ACC112 (cell line): ENCODE measurements around the gene GALNT11.

Experiments
- H2AFZ ChIP-seq: fragments of 200-600 bp; sonication (generic); one replicate; pipeline ENCODE4 v1.6.0; 2017; ENCODE audit warnings: antibody characterized with exemption, low read length; ENCODE audit not compliant: unreplicated experiment
- H3K27ac ChIP-seq: fragments of 200-600 bp; sonication (generic); 2 replicates; pipeline ENCODE4 v1.5.1; 2014; ENCODE audit warnings: low read depth, mild to moderate bottlenecking, antibody characterized with exemption, low read length, moderate library complexity
- H3K27me3 ChIP-seq: fragments of 200-600 bp; sonication (generic); 2 replicates; pipeline ENCODE4 v1.6.1; 2014; ENCODE audit warnings: mild to moderate bottlenecking, antibody characterized with exemption, low read length, moderate library complexity, mixed read lengths; ENCODE audit not compliant: insufficient read depth
- H3K36me3 ChIP-seq: fragments of 200-600 bp; sonication (generic); 2 replicates; pipeline ENCODE4 v1.6.1; 2016; ENCODE audit warnings: mild to moderate bottlenecking, antibody characterized with exemption, low read length, moderate library complexity, mixed read lengths; ENCODE audit not compliant: insufficient read depth
- H3K4me1 ChIP-seq: fragments of 200-600 bp; sonication (generic); one replicate; pipeline ENCODE4 v1.6.1; 2016; ENCODE audit warnings: low read length, mixed read lengths; ENCODE audit not compliant: insufficient read depth, unreplicated experiment, control insufficient read depth
- H3K4me3 ChIP-seq: fragments of 200-600 bp; sonication (generic); 2 replicates; pipeline ENCODE4 v1.5.1; 2014; ENCODE audit warnings: mild to moderate bottlenecking, low read depth, low read length
- H3K79me2 ChIP-seq: fragments of 200-600 bp; sonication (generic); one replicate; pipeline ENCODE4 v1.6.0; 2016; ENCODE audit warnings: low read length; ENCODE audit not compliant: control insufficient read depth, unreplicated experiment, insufficient read depth

The GALNT11 gene

DNA sequence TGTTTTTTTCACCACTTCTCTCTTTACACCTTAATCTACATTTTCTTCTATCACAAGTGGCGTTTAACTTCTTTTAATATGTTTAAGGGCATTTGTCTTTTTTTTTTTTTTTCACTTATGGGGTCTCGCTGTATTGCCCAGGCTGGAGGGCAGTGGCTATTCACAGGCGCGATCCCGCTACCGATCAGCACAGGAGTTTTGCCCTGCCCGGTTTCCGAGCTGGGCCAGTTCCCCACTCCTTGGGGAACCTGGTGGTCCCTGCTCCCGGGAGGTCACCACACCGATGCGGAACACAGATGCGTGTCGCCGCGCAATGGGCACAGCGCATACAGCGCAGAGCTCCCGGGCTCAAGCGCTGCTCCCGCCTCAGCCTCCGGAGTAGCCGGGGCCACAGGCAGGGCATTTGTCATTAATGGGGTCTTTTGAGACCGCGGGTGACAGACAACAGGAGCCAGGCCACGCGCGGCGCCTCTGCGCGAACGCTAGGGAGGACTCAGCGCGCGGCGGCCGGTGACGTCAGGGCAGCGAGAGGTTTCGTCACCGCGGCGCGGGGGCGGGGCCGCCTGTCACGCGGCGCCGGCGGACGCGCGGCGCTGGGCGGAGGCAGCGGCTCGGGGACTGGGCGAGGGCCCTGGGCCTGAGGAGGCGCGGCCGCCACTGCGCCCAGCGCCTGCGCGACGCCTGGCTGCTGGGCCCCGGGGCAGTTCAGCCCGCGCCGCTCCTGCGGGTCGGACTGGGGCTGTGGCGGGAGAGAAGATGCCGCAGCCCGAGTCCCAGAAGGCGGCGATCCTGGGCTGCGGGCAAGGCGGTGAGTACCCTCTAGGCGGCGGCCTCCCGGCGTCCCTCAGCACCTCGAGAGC, at the start of gene GALNT11:
Gene GALNT11 (plus strand): TSS at position 598 of the 860 bp plus-strand sequence. CDS start 68,554 bp downstream, outside the sequence.
- Histone ChIP-seq H2AFZ (peak within 1 kb of the TSS; percentile 57), H3K27ac (peak within 1 kb of the TSS; percentile 57; the same call in 1 of the 2 replicates)

DNA sequence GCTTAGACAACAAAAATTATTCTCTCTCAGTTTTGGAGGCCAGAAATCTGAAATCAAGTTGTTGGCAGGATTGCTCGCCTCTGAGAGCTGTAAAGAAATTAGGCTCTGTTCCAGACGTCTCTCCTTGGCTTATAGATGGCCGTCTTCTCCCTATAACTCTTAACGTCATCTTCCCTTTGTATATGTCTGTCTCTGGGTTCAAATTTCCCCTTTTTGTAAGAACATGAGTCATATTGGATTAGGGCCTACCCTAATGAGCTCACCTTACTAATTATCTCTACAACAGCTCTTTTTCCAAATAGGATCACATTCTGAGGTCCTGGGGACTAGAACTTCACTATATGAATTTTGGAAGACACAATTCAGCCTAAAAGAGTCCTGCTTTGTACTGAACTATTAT, 46.9 kb upstream of the GALNT11 start:
- no peaks in the 10 kb centered on the region for H3K36me3 ChIP-seq
- H3K27me3 ChIP-seq = 0 out of 2 replicates have a peak, but pooled peaks cover 4% of the 10 kb centered on the region
- no peak overlapping the region for H2AFZ ChIP-seq
- H3K4me3 ChIP-seq = no peak overlapping the region
- no peak overlapping the region for H3K27ac ChIP-seq
- no peaks in the 10 kb centered on the region for H3K79me2 ChIP-seq
- no peaks in the 10 kb centered on the region for H3K4me1 ChIP-seq

More for the DNA sequence above, at the start of gene GALNT11:
- no peaks in the 10 kb centered on the region for H3K27me3 ChIP-seq
- peaks cover 8% of the 10 kb centered on the region for H3K79me2 ChIP-seq
- peak within 1 kb of the TSS; percentile 81 for H3K4me3 ChIP-seq
- H3K36me3 ChIP-seq = peaks cover 14% of the 10 kb centered on the region
- peaks cover 4% of the 10 kb centered on the region for H3K4me1 ChIP-seq

DNA sequence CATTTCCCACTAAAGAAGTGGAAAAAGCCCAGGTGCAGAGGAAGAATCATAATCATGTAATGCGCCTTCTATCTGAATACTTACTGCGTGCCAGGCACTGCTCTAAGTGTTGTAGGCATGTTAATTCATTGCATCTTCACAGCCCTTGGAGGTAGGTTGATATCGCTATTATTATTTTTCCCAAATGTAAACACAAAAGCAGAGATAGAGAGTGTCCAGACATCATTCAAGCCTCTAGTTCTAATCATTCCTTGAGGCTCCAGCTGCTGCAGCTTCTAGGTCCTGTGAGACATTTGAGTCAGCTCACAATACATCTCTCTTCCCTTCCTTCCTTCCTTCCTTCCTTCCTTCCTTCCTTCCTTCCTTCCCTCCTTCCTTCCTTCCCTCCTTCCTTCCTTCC, 44.3 kb upstream of the GALNT11 start:
- Histone ChIP-seq H3K27ac (no peak overlapping the region), H3K36me3 (no peaks in the 10 kb centered on the region), H2AFZ (no peak overlapping the region), H3K79me2 (no peaks in the 10 kb centered on the region), H3K4me1 (no peaks in the 10 kb centered on the region), H3K27me3 (peaks cover 11% of the 10 kb centered on the region), H3K4me3 (no peak overlapping the region)

DNA sequence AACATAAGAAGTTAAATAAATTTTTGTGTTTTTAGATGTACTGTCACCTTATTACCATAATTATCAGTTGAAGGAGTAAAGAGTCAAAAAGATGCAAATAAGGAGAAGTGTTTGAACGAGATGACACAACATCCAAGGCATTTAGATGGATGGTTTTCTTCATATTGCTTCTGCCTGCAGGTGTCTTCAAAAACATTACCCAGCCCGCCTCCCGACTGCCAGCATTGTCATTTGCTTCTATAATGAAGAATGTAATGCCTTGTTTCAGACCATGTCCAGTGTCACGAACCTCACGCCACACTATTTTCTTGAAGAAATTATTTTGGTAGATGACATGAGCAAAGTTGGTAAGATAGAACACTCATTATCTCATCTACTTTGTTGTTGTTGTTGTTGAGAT, 42.7 kb upstream of the GALNT11 start:
- Histone ChIP-seq H3K27me3 (peaks cover 15% of the 10 kb centered on the region), H3K4me1 (no peaks in the 10 kb centered on the region), H3K27ac (no peak overlapping the region), H3K4me3 (no peak overlapping the region), H2AFZ (no peak overlapping the region), H3K79me2 (no peaks in the 10 kb centered on the region), H3K36me3 (no peaks in the 10 kb centered on the region)

DNA sequence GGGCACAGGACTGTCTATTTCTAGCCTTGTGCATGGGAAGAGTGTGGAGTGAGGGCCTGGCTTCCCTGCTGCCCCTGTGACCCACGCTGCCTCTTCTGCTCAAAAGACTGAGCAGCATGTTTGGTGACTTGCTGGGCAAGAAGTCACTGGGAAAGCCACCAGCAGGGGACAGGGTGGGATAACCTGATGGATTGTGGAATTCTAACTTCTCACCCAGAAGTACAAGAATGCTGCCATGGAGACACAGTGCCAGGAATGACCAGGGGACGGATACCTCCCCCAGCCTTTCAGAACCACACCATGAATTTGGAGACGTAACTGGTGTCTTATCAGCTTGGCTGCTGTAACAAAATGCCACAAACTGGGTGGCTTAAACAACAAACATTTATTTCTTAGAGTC, 40.9 kb upstream of the GALNT11 start:
- Histone ChIP-seq H3K36me3 (no peaks in the 10 kb centered on the region), H3K4me1 (peaks cover 4% of the 10 kb centered on the region), H3K79me2 (no peaks in the 10 kb centered on the region), H3K27me3 (peaks cover 15% of the 10 kb centered on the region), H2AFZ (no peak overlapping the region), H3K27ac (no peak overlapping the region), H3K4me3 (no peak overlapping the region)

DNA sequence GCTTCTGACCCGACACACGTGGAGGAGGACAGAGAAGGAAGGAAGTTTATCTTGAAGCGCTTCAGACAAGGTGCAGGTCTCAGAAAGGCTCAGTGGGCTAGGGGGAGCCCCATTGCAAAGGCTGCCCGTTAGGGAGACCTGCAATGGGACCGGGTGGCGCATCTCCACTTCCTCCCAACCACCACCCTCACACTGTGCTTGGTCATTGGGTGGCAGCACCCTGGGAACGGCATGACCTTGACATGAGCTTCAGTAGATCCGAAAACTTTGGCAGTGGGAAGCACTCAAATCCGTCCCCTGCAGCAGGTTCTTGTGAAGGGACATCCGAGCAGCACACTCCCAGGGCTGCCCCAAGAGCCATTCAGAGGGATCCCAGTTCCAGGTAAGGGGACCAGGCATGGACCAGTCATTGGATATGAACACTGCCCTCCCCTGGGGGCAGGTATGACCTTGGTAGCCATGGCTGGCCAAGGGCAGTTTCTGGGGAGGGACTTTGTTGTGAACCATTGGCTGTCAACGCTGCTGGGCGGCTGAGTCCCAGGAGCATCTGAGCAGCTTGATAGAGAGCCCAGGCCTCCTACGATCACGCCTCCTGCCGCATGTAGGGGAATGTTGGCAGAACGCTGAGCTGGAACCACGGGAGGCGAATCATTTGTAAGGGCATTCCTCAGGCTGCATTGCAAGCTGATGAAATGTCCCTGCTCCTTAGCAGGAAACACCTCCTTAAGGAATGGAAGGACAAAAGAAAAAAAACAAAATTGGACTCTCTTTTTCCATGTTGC, 37.5 kb upstream of the GALNT11 start:
- Histone ChIP-seq H3K4me1 (peaks cover 4% of the 10 kb centered on the region), H3K27me3 (peaks cover 11% of the 10 kb centered on the region), H3K4me3 (no peak overlapping the region), H2AFZ (no peak overlapping the region), H3K36me3 (no peaks in the 10 kb centered on the region), H3K79me2 (no peaks in the 10 kb centered on the region), H3K27ac (no peak overlapping the region)

DNA sequence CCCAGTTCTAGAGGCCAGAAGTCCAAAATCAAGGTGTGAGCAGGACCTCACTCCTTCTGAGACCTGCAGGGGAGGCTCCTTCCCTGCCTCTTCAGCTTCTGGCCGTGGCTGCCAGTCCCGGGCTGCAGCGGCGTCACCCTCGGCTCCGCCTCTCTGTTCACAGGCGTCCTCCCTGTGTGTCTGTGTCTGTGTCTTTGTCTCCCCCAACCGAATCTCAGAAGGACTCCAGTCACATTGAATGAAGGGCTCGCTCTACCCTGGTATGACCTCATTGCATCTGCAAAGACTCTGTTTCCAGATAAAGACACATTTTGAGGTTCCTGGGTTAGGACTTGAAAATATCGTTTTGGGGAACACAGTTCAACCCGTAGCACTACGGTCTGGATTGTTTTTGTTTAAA, 33.1 kb upstream of the GALNT11 start:
- H3K4me3 ChIP-seq = no peak overlapping the region
- H2AFZ ChIP-seq = peak overlapping the region; percentile 9
- no peak overlapping the region for H3K27ac ChIP-seq
- no peaks in the 10 kb centered on the region for H3K27me3 ChIP-seq
- peaks cover 4% of the 10 kb centered on the region for H3K4me1 ChIP-seq
- H3K36me3 ChIP-seq = no peaks in the 10 kb centered on the region
- no peaks in the 10 kb centered on the region for H3K79me2 ChIP-seq

DNA sequence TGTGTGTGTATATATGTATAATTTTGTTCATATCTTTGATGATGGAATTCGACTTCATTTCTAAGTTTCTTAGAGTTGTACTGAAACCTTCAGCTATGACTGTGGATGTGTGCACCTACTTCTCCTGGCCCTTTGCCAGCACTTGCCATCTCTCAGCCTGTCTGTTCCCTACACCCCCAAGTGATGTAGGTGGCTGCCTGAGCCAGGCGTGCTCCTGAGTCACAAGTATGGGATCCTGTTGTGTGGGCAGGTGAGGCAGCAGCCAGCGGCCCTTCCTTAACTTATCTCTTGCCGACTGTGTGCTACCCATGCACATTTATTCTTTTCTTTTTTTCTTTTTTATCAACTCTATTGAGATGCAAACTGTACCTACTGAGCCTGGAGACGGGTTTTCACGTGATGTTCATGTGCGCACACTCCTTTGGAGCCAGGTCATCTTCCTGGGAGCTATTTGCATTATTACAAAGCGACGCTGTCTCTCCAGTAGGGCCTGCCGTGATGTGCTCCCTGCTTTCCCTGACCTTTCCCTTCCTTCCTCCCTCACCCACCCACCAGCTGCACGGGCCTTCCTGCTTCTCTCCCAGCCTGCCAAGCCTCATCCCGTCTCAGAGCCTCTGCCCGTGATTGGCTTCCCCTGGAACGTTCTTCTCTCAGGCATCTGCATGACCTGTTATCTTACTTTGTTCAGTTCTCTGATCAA, 31.3 kb upstream of the GALNT11 start:
- Histone ChIP-seq H3K27ac (no peak overlapping the region), H3K4me1 (no peaks in the 10 kb centered on the region), H2AFZ (no peak overlapping the region), H3K79me2 (no peaks in the 10 kb centered on the region), H3K4me3 (no peak overlapping the region), H3K27me3 (no peaks in the 10 kb centered on the region), H3K36me3 (no peaks in the 10 kb centered on the region)

DNA sequence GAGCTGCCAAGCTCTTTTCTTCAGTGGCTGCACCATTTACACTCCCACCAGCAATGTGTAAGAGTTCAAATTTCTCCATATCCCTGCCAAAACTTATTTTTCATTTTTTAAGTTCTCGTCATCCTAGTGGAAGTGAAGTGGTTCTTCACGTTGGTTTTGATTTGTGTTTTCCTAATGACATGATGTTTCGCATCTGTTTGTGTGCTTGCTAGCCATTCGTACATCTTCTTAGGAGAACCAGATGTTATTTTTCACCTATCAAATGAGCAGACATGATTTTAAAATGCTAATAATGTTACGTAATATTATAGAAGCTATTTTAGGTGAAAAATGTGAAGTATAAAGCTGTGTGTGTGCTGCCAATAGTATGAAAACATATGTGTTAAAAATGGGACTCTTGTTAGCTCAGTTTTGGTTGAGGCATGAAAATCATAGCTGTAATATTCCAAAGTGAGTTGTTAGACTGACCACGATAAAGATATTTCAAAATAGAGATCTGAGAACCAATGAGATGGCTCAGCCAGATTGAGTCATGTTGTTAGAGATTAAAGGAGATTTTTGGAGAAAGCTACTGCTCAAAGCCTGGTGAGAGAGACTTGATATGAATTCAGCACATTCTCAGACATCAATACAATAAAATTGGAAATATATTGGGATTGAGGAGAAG, 25.9 kb upstream of the GALNT11 start:
- H3K27me3 ChIP-seq = peaks cover 19% of the 10 kb centered on the region
- no peaks in the 10 kb centered on the region for H3K4me1 ChIP-seq
- H3K27ac ChIP-seq = no peak overlapping the region
- no peaks in the 10 kb centered on the region for H3K36me3 ChIP-seq
- no peak overlapping the region for H2AFZ ChIP-seq
- H3K79me2 ChIP-seq = no peaks in the 10 kb centered on the region
- H3K4me3 ChIP-seq = no peak overlapping the region

DNA sequence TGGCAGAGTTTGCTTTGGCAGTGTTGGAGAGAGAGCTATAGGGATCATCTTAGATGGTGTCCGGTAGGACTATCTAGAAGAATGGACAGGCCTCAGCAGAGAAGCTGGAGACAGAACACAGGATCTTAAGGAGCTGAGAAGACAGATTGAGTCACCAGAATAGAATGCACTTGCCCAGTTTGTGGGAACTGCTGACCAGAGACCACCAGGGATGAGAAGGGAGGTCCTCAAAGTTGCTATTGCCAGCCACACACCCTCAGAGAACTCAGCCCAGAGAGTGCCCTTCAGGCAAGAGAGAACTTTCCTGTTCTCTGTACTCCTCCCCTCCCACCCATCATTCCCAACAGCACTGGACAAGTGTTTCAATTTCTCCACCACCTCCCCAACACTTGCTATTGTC, 25.3 kb upstream of the GALNT11 start:
- H3K4me1 ChIP-seq = no peaks in the 10 kb centered on the region
- H3K79me2 ChIP-seq = no peaks in the 10 kb centered on the region
- peaks cover 19% of the 10 kb centered on the region for H3K27me3 ChIP-seq
- no peak overlapping the region for H3K27ac ChIP-seq
- no peaks in the 10 kb centered on the region for H3K36me3 ChIP-seq
- no peak overlapping the region for H3K4me3 ChIP-seq
- H2AFZ ChIP-seq = no peak overlapping the region
